SK-N-SH treated with all-trans-retinoic acid at 6 μM for 48 hours (cell line): ENCODE measurements around the gene CDCA4.

Experiments
- ATAC-seq: fragments of 200-7000 bp; cut with Tn5 transposase; 3 replicates; pipeline ENCODE4 v1.9.1; 2020; ENCODE audit warnings: mild to moderate bottlenecking, moderate library complexity
- ARNTL ChIP-seq: fragments of 450-650 bp; formaldehyde crosslinking; IDR thresholded peaks from 2 replicates; pipeline ENCODE4 v1.5.0; 2020; ENCODE audit warnings: low read depth, mild to moderate bottlenecking, moderate library complexity, borderline replicate concordance
- BACH2 ChIP-seq: fragments of 250-450 bp; sonication (Bioruptor Pico); IDR thresholded peaks from 2 replicates; pipeline ENCODE4 v1.9.0; 2021; ENCODE audit warnings: mild to moderate bottlenecking, borderline replicate concordance
- CSDC2 ChIP-seq: fragments of 250-450 bp; sonication (Bioruptor Pico); IDR thresholded peaks from 2 replicates; pipeline ENCODE4 v1.5.0; 2020; ENCODE audit warnings: mild to moderate bottlenecking, moderate library complexity
- ESRRG ChIP-seq: fragments of 250-450 bp; sonication (Bioruptor Pico); IDR thresholded peaks from 2 replicates; pipeline ENCODE4 v1.6.1; 2021; ENCODE audit warnings: mild to moderate bottlenecking
- GLIS3 ChIP-seq: fragments of 250-450 bp; sonication (Bioruptor Pico); IDR thresholded peaks from 2 replicates; pipeline ENCODE4 v1.5.0; 2020; ENCODE audit warnings: mild to moderate bottlenecking, moderate library complexity
- ISL1 ChIP-seq: fragments of 250-450 bp; sonication (Bioruptor Pico); IDR thresholded peaks from 2 replicates; pipeline ENCODE4 v2.1.2; 2022; ENCODE audit warnings: mild to moderate bottlenecking, moderate library complexity
- OSR1 ChIP-seq: fragments of 250-450 bp; sonication (Bioruptor Pico); IDR thresholded peaks from 2 replicates; pipeline ENCODE4 v1.8.0; 2022; ENCODE audit warnings: moderate library complexity, mild to moderate bottlenecking, inconsistent platforms
- PATZ1 ChIP-seq: fragments of 250-450 bp; sonication (Bioruptor Pico); IDR thresholded peaks from 2 replicates; pipeline ENCODE4 v1.8.0; 2020; ENCODE audit warnings: mild to moderate bottlenecking, moderate library complexity, borderline replicate concordance
- PPARA ChIP-seq: fragments of 250-450 bp; sonication (Bioruptor Pico); IDR thresholded peaks from 2 replicates; pipeline ENCODE4 v1.5.0; 2020; ENCODE audit warnings: mild to moderate bottlenecking, borderline replicate concordance
- RARB ChIP-seq: fragments of 250-450 bp; sonication (Bioruptor Pico); IDR thresholded peaks from 2 replicates; pipeline ENCODE4 v1.8.0; 2021; ENCODE audit warnings: mild to moderate bottlenecking, moderate library complexity
- SNAI2 ChIP-seq: fragments of 250-450 bp; sonication (Bioruptor Pico); IDR thresholded peaks from 2 replicates; pipeline ENCODE4 v1.5.0; 2020; ENCODE audit warnings: mild to moderate bottlenecking, moderate library complexity
- TCF4 ChIP-seq: fragments of 250-450 bp; sonication (Bioruptor Pico); IDR thresholded peaks from 2 replicates; pipeline ENCODE4 v1.8.0; 2021; ENCODE audit warnings: mild to moderate bottlenecking, moderate library complexity, borderline replicate concordance
- TOX ChIP-seq: fragments of 250-450 bp; sonication (Bioruptor Pico); IDR thresholded peaks from 2 replicates; pipeline ENCODE4 v1.8.0; 2021; ENCODE audit warnings: mild to moderate bottlenecking, moderate library complexity, borderline replicate concordance
- ZC3H10 ChIP-seq: fragments of 250-450 bp; sonication (Bioruptor Pico); IDR thresholded peaks from 2 replicates; pipeline ENCODE4 v1.5.1; 2021; ENCODE audit warnings: mild to moderate bottlenecking, moderate library complexity
- ZFP3 ChIP-seq: fragments of 250-450 bp; sonication (Bioruptor Pico); IDR thresholded peaks from 2 replicates; pipeline ENCODE4 v1.5.0; 2020; ENCODE audit warnings: mild to moderate bottlenecking, moderate library complexity
- ZFP30 ChIP-seq: fragments of 450-650 bp; formaldehyde crosslinking; IDR thresholded peaks from 2 replicates; pipeline ENCODE4 v1.5.0; 2022; ENCODE audit warnings: mild to moderate bottlenecking, moderate library complexity
- ZNF565 ChIP-seq: fragments of 450-650 bp; formaldehyde crosslinking; conservative IDR thresholded peaks from 2 replicates; pipeline ENCODE4 v1.5.0; 2020; ENCODE audit warnings: low read depth, mild to moderate bottlenecking, moderate library complexity
- ZNF70 ChIP-seq: fragments of 450-650 bp; formaldehyde crosslinking; IDR thresholded peaks from 2 replicates; pipeline ENCODE4 v1.5.0; 2020; ENCODE audit warnings: mild to moderate bottlenecking, moderate library complexity
- ZNF8 ChIP-seq: fragments of 450-650 bp; formaldehyde crosslinking; IDR thresholded peaks from 2 replicates; pipeline ENCODE4 v1.5.0; 2020; ENCODE audit warnings: mild to moderate bottlenecking, moderate library complexity
- TF ChIP-seq, protein P1 (sequence below): fragments of 250-450 bp; sonication (Bioruptor Pico); IDR thresholded peaks from 2 replicates; pipeline ENCODE4 v1.5.1; 2021; ENCODE audit warnings: mild to moderate bottlenecking, moderate library complexity
- TF ChIP-seq, protein P2 (sequence below): fragments of 250-450 bp; sonication (Bioruptor Pico); IDR thresholded peaks from 2 replicates; pipeline ENCODE4 v1.5.1; 2020; ENCODE audit warnings: low read depth, mild to moderate bottlenecking, moderate library complexity
- TF ChIP-seq, protein P3 (sequence below): fragments of 250-450 bp; sonication (Bioruptor Pico); IDR thresholded peaks from 2 replicates; pipeline ENCODE4 v1.8.0; 2021; ENCODE audit warnings: low read depth, mild to moderate bottlenecking, moderate library complexity, borderline replicate concordance
- TF ChIP-seq, protein P4 (sequence below): fragments of 250-450 bp; sonication (Bioruptor Pico); IDR thresholded peaks from 2 replicates; pipeline ENCODE4 v1.5.0; 2020; ENCODE audit warnings: mild to moderate bottlenecking, moderate library complexity

Gene CDCA4

GRCh38 chr14:104973385-104974145, 47.3 kb downstream of the CDCA4 start (continued):
- TF ChIP-seq PATZ1 (no peak), ZFP30 (CRISPR knock-in tag) (no peak), CSDC2 (CRISPR knock-in tag) (no peak), ESRRG (CRISPR knock-in tag) (no peak), ARNTL (CRISPR knock-in tag) (no peak), ZC3H10 (no peak), OSR1 (CRISPR knock-in tag) (no peak), PPARA (CRISPR knock-in tag) (no peak), ZFP3 (CRISPR knock-in tag) (no peak), TOX (CRISPR knock-in tag) (no peak)
- TF ChIP-seq, protein P1, sequence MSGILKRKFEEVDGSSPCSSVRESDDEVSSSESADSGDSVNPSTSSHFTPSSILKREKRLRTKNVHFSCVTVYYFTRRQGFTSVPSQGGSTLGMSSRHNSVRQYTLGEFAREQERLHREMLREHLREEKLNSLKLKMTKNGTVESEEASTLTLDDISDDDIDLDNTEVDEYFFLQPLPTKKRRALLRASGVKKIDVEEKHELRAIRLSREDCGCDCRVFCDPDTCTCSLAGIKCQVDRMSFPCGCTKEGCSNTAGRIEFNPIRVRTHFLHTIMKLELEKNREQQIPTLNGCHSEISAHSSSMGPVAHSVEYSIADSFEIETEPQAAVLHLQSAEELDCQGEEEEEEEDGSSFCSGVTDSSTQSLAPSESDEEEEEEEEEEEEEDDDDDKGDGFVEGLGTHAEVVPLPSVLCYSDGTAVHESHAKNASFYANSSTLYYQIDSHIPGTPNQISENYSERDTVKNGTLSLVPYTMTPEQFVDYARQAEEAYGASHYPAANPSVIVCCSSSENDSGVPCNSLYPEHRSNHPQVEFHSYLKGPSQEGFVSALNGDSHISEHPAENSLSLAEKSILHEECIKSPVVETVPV (CRISPR knock-in tag): no peak
- TF ChIP-seq, all 23 proteins: peak for 0

GRCh38 chr14:104973135-104973384, 47.8 kb downstream of the CDCA4 start:
- ATAC-seq: no peak; the same call in 1 of the 3 replicates
- TF ChIP-seq PATZ1 (peak; percentile 41; the same call in 1 of the 2 replicates), ESRRG (CRISPR knock-in tag) (no peak)

GRCh38 chr14:104972301-104973134, 48.4 kb downstream of the CDCA4 start:
- no peak for TF ChIP-seq CSDC2 (CRISPR knock-in tag)
- TF ChIP-seq, protein P2, sequence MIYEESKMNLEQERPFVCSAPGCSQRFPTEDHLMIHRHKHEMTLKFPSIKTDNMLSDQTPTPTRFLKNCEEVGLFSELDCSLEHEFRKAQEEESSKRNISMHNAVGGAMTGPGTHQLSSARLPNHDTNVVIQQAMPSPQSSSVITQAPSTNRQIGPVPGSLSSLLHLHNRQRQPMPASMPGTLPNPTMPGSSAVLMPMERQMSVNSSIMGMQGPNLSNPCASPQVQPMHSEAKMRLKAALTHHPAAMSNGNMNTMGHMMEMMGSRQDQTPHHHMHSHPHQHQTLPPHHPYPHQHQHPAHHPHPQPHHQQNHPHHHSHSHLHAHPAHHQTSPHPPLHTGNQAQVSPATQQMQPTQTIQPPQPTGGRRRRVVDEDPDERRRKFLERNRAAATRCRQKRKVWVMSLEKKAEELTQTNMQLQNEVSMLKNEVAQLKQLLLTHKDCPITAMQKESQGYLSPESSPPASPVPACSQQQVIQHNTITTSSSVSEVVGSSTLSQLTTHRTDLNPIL (CRISPR knock-in tag): no peak
- no peak for TF ChIP-seq GLIS3 (CRISPR knock-in tag)
- TF ChIP-seq, protein P3, sequence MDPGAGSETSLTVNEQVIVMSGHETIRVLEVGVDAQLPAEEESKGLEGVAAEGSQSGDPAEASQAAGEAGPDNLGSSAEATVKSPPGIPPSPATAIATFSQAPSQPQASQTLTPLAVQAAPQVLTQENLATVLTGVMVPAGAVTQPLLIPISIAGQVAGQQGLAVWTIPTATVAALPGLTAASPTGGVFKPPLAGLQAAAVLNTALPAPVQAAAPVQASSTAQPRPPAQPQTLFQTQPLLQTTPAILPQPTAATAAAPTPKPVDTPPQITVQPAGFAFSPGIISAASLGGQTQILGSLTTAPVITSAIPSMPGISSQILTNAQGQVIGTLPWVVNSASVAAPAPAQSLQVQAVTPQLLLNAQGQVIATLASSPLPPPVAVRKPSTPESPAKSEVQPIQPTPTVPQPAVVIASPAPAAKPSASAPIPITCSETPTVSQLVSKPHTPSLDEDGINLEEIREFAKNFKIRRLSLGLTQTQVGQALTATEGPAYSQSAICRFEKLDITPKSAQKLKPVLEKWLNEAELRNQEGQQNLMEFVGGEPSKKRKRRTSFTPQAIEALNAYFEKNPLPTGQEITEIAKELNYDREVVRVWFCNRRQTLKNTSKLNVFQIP: no peak
- TF ChIP-seq ZC3H10: no peak
- TF ChIP-seq, protein P1 (CRISPR knock-in tag): no peak
- no peak for TF ChIP-seq ZNF565
- TF ChIP-seq OSR1 (CRISPR knock-in tag): no peak
- TF ChIP-seq PPARA (CRISPR knock-in tag): no peak
- no peak for TF ChIP-seq TOX (CRISPR knock-in tag)
- no peak for TF ChIP-seq ISL1 (CRISPR knock-in tag)
- no peak for TF ChIP-seq ZNF8 (CRISPR knock-in tag)
- no peak for TF ChIP-seq BACH2
- no peak for TF ChIP-seq RARB (CRISPR knock-in tag)
- TF ChIP-seq TCF4 (CRISPR knock-in tag): no peak
- TF ChIP-seq SNAI2 (CRISPR knock-in tag): no peak
- TF ChIP-seq, protein P4, sequence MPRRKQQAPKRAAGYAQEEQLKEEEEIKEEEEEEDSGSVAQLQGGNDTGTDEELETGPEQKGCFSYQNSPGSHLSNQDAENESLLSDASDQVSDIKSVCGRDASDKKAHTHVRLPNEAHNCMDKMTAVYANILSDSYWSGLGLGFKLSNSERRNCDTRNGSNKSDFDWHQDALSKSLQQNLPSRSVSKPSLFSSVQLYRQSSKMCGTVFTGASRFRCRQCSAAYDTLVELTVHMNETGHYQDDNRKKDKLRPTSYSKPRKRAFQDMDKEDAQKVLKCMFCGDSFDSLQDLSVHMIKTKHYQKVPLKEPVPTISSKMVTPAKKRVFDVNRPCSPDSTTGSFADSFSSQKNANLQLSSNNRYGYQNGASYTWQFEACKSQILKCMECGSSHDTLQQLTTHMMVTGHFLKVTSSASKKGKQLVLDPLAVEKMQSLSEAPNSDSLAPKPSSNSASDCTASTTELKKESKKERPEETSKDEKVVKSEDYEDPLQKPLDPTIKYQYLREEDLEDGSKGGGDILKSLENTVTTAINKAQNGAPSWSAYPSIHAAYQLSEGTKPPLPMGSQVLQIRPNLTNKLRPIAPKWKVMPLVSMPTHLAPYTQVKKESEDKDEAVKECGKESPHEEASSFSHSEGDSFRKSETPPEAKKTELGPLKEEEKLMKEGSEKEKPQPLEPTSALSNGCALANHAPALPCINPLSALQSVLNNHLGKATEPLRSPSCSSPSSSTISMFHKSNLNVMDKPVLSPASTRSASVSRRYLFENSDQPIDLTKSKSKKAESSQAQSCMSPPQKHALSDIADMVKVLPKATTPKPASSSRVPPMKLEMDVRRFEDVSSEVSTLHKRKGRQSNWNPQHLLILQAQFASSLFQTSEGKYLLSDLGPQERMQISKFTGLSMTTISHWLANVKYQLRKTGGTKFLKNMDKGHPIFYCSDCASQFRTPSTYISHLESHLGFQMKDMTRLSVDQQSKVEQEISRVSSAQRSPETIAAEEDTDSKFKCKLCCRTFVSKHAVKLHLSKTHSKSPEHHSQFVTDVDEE (CRISPR knock-in tag): no peak
- TF ChIP-seq ARNTL (CRISPR knock-in tag): no peak
- no peak for TF ChIP-seq ZNF70 (CRISPR knock-in tag)
- no peak for TF ChIP-seq ESRRG (CRISPR knock-in tag)
- TF ChIP-seq, all 23 proteins: peak for 0
- ATAC-seq: peak; percentile 9; the same call in 2 of the 3 replicates
